ENCODE results near the gene P2RX4. TPM values are rescaled to one million over a fixed set of nuclear protein-coding genes. Genes with fewer than 3 reads are reported as not detected.

P2RX4 gene
- total RNA-seq, 2 experiments from 2014 or later = 10.8 to 17.7 TPM

DNA sequence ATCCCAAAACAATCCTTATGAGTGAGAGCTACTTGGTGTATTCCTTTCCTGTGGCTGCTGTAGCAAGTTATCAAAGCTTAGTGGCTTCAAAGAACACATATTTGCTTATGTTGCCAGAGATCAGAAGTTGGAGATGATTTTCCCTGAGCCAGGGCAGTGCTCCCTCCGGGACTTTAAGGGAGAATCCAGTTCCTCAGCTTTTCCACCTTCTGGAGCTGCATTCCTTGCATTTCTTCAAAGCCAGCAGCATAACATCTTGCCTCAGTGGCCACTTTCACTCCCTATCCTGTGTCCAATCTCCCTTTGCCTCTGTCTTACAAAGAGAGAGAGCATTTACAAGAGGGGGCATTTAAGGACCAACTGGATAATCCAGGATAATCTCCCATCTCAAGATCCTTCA lies 43.6 kb upstream of the P2RX4 start:
- intact Hi-C loops (cut with micrococcal nuclease; ENCODE audit: unreplicated experiment) = no loop called here

DNA sequence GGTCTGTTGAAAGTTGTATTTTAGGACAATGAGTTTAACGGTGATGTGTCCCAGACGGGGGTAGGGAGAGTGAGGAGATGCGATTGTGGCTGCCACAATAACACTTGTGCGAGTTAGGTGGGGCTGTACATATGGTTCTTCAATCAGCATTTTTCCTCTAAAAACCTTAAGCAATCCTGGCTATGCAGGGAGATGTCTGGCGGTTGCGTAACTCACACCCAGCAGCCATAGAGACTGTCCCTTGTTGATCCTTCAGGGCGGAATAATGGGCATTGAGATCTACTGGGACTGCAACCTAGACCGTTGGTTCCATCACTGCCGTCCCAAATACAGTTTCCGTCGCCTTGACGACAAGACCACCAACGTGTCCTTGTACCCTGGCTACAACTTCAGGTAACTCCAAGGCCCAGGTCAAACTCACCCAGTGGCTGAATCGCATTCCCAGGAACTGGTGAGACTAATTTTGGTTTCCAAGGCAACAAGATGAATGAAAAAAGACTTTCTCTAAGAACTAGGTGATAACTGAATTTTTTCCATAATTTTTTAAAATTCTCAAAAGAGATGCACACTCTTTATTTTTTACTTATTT lies 42.6 kb upstream of the P2RX4 start:
- CTCF ChIA-PET (ENCODE audit: unreplicated experiment) = no interaction called here
- Histone ChIP-seq H3K4me1 (ENCODE audit: insufficient read depth, low read length, poor library complexity, severe bottlenecking) (no peaks in the 10 kb centered on the region), H3K36me3 (ENCODE audit: insufficient read depth, low read length) (no peaks in the 10 kb centered on the region), H2AFZ (ENCODE audit: low read length) (no peak overlapping the region), H4K20me1 (ENCODE audit: insufficient read depth, low read length) (no peaks in the 10 kb centered on the region), H3K27ac (ENCODE audit: low read depth, low read length, poor library complexity, severe bottlenecking) (no peak overlapping the region), H3K4me3 (ENCODE audit: low read depth, low read length, poor library complexity, severe bottlenecking) (no peak overlapping the region), H3K79me2 (ENCODE audit: insufficient read depth, low read depth, low read length) (no peaks in the 10 kb centered on the region), H3K9me3 (ENCODE audit: low read length) (no peaks in the 10 kb centered on the region), H3K9me2 (ENCODE audit: insufficient read depth, low read length) (no peaks in the 10 kb centered on the region), H3K4me2 (ENCODE audit: low read length) (no peak overlapping the region)
- BruUV-seq (replicated peaks) = no TSS peak
- no peak for TF ChIP-seq EZH2phosphoT487 (IDR thresholded peaks at IDR 0.05; ENCODE audit: borderline replicate concordance, low read depth, low read length)
- TF ChIP-seq, protein P1, sequence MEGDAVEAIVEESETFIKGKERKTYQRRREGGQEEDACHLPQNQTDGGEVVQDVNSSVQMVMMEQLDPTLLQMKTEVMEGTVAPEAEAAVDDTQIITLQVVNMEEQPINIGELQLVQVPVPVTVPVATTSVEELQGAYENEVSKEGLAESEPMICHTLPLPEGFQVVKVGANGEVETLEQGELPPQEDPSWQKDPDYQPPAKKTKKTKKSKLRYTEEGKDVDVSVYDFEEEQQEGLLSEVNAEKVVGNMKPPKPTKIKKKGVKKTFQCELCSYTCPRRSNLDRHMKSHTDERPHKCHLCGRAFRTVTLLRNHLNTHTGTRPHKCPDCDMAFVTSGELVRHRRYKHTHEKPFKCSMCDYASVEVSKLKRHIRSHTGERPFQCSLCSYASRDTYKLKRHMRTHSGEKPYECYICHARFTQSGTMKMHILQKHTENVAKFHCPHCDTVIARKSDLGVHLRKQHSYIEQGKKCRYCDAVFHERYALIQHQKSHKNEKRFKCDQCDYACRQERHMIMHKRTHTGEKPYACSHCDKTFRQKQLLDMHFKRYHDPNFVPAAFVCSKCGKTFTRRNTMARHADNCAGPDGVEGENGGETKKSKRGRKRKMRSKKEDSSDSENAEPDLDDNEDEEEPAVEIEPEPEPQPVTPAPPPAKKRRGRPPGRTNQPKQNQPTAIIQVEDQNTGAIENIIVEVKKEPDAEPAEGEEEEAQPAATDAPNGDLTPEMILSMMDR (conservative IDR thresholded peaks at IDR 0.05; ENCODE audit: low read length) = no peak
- no peak for DNase-seq (ENCODE audit: low spot score)
- intact Hi-C loops (cut with micrococcal nuclease; ENCODE audit: unreplicated experiment) = no loop called here
- POLR2A ChIA-PET = no interaction called here

More for the DNA sequence above, 43.6 kb upstream of the P2RX4 start:
- POLR2A ChIA-PET = no interaction called here
- DNase-seq (ENCODE audit: low spot score) = no peak
- no TSS peak for BruUV-seq (replicated peaks)
- no peak for TF ChIP-seq EZH2phosphoT487 (IDR thresholded peaks at IDR 0.05; ENCODE audit: borderline replicate concordance, low read depth, low read length)
- TF ChIP-seq, protein P1 (conservative IDR thresholded peaks at IDR 0.05; ENCODE audit: low read length) = no peak
- Histone ChIP-seq H3K4me3 (ENCODE audit: low read depth, low read length, poor library complexity, severe bottlenecking) (no peak overlapping the region), H3K79me2 (ENCODE audit: insufficient read depth, low read depth, low read length) (no peaks in the 10 kb centered on the region), H3K36me3 (ENCODE audit: insufficient read depth, low read length) (no peaks in the 10 kb centered on the region), H3K27ac (ENCODE audit: low read depth, low read length, poor library complexity, severe bottlenecking) (no peak overlapping the region), H4K20me1 (ENCODE audit: insufficient read depth, low read length) (no peaks in the 10 kb centered on the region), H3K9me3 (ENCODE audit: low read length) (no peaks in the 10 kb centered on the region), H3K4me2 (ENCODE audit: low read length) (no peak overlapping the region), H3K4me1 (ENCODE audit: insufficient read depth, low read length, poor library complexity, severe bottlenecking) (no peaks in the 10 kb centered on the region), H2AFZ (ENCODE audit: low read length) (no peak overlapping the region), H3K9me2 (ENCODE audit: insufficient read depth, low read length) (no peaks in the 10 kb centered on the region)
- CTCF ChIA-PET (ENCODE audit: unreplicated experiment) = interaction anchor here (0.6 kb wide), 1 partner anchor 517 kb away, joined by 4 read pairs; no protein-coding TSS in a partner anchor

DNA sequence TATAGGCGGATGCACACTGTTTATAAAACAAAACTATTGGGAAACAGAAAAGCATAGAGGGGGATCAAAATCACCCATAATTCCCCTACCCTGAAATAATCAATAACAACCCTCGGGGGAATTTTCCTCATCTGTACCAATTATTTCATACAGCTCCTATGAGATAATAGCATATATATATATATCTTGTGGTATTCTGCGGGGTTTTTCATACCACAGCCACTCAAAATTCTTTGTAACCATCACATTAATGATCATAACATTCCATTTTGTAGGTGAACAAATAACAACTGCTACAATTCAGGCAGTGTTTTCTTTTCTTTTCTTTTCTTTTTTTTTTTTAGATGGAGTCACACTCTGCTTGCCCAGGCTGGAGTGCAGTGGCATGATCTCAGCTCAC lies 42.0 kb upstream of the P2RX4 start:
- intact Hi-C loops (cut with micrococcal nuclease; ENCODE audit: unreplicated experiment) = no loop called here
- no peak overlapping the region for H2AFZ ChIP-seq (ENCODE audit: low read length)
- CTCF ChIA-PET (ENCODE audit: unreplicated experiment) = no interaction called here
- DNase-seq (ENCODE audit: low spot score) = no peak
- H3K36me3 ChIP-seq (ENCODE audit: insufficient read depth, low read length) = no peaks in the 10 kb centered on the region
- TF ChIP-seq EZH2phosphoT487 (IDR thresholded peaks at IDR 0.05; ENCODE audit: borderline replicate concordance, low read depth, low read length) = no peak
- TF ChIP-seq, protein P1 (conservative IDR thresholded peaks at IDR 0.05; ENCODE audit: low read length) = no peak
- H3K9me3 ChIP-seq (ENCODE audit: low read length) = no peaks in the 10 kb centered on the region
- no peak overlapping the region for H3K27ac ChIP-seq (ENCODE audit: low read depth, low read length, poor library complexity, severe bottlenecking)
- no peak overlapping the region for H3K4me2 ChIP-seq (ENCODE audit: low read length)
- no peaks in the 10 kb centered on the region for H3K4me1 ChIP-seq (ENCODE audit: insufficient read depth, low read length, poor library complexity, severe bottlenecking)
- H3K79me2 ChIP-seq (ENCODE audit: insufficient read depth, low read depth, low read length) = no peaks in the 10 kb centered on the region
- H3K9me2 ChIP-seq (ENCODE audit: insufficient read depth, low read length) = no peaks in the 10 kb centered on the region
- no peak overlapping the region for H3K4me3 ChIP-seq (ENCODE audit: low read depth, low read length, poor library complexity, severe bottlenecking)
- POLR2A ChIA-PET = no interaction called here
- BruUV-seq (replicated peaks) = no TSS peak
- H4K20me1 ChIP-seq (ENCODE audit: insufficient read depth, low read length) = no peaks in the 10 kb centered on the region
